Measurements from ENCODE around the gene RFTN1.
A peak's percentile ranks its signal among the peaks of the same experiment; 100 is the strongest.
"Not testable (repeated sequence)": the region's sequence is repeated elsewhere in the genome, so short reads cannot be mapped to it uniquely, and the experiment has no call there.

RFTN1 gene

DNA sequence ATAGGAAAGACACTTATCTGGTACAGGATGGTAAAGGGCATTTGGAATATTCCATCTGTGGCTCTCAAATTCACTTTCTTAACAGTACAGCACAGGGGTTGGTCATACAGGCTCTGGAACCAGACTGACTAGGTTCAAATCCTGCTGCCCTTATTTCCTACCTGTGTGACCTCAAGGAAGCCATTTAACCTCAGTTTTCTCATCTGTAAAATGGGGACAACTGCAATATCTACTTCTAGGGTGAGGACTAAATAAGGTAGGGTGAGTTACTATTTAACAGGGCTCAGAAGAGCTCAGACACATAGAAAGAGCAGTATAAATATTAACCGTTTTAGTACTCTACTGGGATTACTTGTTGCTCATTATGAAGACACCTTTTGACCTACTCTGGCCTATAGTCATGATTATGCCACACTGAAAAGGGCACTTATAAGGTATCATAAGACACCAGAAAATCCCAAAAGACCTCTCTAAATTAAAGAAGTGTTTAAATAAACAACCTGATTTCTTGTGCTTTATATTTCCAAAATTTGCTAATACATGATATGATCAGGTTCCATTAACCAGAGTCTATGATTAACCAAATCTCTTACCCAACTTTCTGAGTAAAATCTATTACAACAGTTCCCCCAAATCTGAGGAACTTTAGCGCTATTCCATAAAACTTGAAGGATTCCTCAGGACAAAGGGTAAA lies 6.5 kb downstream of the RFTN1 start:
- no peak for DNase-seq

DNA sequence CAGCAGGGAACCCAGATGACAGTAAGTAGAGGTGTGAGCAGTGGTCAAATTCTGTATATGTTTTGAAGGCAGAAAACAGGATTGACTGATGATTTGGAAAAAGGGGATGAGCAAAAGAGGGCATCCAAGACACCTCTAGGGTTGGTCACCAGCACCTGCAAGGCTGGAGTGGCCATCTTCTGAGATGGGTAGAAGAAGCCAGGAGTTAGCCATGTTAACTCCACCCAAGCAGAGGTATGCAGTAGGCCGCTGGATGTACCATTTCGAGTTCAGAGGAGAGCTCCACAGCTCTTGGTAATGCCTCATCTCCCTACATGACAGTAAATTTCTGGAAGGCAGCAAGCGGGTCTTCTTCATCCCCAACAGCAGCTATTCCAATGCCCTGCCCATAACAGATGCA lies 7.0 kb downstream of the RFTN1 start:
- DNase-seq = no peak

DNA sequence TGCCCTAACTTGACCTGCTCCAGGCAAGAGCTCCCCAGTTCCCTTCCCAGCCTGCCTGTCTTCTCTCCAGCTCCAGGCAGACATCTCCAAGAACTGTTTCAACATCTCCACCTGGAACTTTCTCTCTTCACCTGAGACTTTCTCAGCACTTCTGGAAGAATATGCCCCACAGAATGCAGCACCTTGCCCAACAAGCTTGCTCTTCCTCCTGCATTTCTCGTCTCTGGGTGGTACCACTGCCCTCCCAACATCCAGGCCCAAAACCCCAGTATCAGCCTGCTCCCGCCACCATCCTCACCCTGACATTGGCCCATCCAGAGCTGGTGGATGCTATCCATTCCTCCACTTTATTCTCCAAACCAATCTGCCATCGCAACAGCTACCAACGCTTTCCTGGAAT lies 8.8 kb downstream of the RFTN1 start:
- no peak for DNase-seq

DNA sequence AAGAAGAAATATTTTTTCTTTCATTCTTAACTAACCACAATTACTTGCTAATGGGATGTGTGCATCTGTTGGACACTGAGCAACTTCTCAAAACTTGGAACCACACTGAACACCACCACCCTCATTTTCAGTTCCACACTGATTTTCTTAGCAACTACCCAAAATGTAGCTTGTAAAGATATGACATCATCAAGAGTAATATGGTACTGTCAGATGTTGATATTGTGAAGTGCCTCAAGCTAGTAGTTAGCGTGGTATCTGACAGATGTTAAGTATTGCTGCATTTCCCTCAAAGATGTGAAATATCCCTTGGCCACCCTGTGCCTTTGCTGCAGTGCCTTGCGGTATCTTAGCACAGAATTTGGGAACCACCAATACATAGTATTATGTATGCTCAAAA lies 9.3 kb downstream of the RFTN1 start:
- DNase-seq = no peak

DNA sequence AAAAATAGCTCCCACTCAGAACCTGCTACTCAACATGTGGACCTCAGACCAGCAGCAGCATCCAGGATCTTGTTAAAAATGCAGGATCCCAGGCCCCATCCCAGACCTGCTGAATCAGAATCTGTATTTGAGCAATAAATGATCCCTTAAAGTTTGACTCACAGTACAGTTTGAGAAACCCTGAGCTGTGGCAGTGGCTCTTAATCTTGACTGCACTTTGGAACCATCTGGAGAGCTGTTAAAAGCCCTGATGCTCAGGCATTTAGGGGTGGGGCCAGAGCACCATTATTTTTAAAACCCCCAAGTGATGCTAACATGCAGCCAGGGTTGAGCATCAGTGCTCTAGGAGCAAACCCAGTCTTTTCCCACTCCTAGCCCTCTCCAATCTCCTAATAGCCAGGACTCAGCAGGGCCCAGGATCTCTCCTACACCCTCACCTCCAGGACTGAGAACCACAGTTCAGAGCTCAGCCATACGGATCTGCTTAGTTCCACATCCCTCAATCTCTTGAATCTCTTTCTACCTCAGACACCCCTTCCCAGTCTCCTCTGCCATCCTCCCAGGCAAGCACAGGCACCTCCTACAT lies 10.2 kb downstream of the RFTN1 start:
- no peak for DNase-seq

DNA sequence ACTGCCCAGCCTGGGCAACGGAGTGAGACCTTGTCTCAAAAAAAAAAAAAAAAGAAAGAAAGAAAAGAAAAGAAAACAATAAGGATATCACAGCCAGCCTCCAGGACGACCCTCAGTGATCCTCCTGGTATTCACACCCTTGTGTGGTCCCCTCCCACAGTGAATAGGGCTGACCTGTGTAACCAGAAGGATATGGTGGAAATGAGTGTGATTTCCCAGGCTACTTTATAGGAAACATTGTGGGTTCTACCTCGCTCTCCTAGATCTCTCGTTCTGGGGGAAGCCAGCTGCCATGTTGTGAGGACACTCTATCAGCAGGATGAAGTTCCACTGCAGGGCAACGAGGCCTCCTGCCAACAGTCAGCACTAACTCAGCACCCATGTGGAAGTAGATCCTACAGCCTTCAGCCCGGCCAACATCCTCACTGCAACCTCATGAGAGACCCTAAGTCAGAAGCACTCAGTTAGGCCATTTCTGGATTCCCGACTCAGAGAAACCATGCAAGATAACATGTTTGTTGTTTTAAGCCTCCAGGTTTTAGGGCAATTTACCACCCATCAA lies 11.1 kb downstream of the RFTN1 start:
- DNase-seq = no peak

DNA sequence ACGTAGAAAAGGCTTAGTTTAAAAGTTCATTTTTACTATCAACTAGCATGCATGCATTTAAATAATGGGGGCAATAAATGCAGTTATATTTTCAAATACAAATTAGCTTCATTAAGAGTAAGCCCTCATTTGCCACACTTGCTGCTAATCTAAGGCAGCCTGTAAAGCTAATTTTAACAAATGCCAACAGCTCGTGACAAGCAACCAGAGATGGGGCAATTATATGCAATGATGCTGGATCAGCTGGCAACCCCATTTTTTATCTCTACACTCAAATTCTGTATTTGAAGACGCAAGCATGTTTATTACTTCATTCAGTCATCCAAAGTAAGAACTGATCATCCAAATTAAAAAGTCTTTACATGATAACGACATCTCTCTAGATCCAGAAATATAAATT lies 12.1 kb downstream of the RFTN1 start:
- no peak for DNase-seq

DNA sequence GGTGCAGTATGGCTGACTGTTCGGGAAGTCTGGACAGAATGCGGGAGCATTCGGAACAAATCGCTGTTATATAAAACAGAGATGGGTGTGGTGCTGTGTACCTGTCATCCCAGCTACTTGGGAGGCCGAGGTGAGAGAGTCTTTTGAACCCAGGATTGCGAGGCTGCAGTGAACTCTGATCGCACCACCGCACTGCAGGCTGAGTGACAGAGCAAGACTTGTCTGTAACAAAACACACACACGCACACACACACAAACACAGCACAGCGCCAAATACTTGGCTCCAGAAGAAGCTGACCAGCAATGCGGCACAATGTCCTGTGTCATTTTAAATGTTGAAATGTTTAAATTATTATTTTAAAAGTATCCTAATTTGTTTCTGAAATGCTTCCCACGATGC lies 12.6 kb downstream of the RFTN1 start:
- DNase-seq = no peak

DNA sequence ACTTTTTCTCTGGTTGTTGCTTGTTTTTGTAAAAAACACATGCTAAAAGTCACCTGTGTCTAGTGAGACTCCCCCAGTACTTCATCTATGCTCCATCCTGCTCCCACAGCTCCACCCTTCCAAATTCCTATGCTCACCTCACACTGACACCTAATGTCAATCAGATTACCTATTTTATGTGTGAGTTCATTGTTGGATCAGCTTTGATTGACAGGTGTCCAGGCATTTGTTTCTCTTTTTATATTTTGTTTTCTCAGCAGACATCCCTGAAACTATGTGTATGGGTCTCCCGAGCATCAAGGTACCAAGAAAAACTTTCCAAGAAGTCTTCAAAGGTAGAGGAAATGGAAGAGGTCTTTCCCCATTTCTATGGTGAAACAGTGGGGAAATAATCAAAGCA lies 13.4 kb downstream of the RFTN1 start:
- no peak for DNase-seq

DNA sequence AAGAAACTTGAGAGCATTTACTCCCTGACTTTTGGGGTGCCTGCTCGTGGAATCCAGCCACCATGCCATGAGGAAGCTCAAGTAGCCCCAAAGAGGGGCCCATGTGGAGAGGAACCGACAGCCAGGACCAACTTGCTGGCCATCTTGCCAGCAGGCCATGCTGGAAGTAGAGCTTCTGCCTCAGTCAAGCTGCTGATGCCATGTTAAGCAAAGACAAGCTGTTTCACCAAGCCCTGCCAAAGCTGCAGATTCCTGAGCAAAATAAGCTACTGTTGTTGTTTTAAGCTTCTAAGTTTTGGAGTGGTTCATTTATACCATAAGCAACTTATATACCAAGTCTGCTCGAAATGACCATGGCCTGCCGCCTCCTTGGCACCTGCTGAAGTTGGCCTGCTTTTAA lies 14.1 kb downstream of the RFTN1 start:
- DNase-seq = no peak

DNA sequence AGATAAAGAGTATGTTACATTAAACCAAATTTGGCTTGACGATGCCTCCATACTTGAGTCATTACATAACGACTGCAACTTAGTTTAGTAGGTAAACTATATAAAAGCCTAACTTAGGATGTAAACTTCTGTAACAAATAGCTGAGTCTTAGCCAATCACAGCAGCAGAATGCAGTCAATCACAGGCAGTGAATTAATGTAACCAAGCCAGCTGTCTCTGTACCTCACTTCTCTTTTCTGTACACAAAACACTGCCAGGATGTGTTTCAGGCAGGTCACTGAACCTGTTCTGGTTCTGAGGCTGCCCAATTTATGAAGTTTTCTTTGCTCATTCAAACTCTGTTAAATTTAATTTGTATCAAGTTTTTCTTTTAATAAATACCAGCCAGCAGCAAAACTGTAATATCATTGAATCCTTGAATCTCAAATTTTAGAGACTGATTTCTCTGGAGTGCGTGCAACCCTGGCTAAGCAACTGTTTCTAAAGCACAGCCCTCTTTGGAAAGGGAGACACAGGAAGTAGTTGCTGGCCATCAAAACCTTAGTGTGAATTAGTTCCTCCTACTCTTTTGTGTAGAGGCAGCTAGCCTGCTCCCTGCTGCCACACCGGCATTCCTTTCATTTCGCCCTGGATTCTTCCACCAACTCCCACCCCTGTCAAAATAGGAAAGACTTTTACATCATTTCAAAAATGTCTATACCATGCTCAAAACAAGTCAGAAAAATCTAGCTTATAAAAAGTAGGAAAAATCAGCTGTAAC lies 15.2 kb downstream of the RFTN1 start:
- no peak for DNase-seq

DNA sequence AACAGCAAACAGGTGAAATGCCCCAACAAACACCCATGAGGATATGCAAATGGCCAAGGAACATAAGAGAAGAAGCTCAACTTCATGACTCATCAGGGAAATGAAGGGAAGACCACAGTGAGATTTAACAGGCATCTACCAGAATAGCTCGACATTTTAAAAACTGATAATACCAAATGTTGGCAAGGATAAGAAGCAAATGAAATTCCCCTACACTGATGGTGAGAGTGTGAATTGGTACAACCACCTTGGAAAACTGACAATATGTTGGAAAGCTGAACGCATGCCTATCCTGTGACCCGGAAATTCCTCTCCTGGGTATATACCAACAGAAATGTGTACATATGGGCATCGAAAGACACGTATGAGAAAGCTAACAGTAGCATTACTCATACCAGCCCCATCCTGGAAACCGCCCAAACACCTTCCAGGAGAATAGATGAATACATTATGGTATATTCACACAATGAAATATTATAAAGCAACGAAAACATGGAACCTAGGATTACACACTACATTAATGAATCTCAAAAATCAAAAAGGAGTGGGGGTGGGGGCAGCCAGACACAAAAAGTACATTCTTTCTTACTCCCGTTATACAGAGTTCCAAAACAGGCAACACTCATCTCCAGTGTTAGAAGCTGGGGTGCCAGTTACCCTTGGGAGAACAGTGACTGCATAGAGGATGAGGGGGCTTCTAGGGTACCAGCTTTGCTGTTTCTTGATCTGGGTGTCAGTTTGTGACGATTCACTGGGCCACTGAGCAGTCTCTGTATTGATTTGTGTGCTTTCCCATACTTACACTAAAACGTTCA lies 16.9 kb downstream of the RFTN1 start:
- DNase-seq = peak; percentile 40

DNA sequence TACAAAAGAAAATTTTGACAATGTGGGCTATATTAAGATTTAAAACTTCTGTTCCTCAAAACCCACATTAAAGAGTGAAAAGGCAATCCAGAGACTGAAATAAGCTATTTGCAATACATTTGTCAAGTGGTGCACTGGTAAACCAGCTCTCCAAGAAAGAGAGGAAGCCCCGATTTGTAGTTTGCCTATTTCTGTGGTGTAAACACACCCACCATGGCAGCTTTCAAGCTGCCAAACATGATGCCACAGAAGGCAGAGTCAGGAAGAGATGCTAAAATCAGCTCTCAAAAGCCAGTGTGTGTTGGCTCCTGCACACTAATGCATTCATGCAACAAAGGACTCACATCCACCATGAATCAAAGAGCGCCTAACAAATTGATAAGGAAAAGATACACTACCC lies 17.5 kb downstream of the RFTN1 start:
- no peak for DNase-seq

DNA sequence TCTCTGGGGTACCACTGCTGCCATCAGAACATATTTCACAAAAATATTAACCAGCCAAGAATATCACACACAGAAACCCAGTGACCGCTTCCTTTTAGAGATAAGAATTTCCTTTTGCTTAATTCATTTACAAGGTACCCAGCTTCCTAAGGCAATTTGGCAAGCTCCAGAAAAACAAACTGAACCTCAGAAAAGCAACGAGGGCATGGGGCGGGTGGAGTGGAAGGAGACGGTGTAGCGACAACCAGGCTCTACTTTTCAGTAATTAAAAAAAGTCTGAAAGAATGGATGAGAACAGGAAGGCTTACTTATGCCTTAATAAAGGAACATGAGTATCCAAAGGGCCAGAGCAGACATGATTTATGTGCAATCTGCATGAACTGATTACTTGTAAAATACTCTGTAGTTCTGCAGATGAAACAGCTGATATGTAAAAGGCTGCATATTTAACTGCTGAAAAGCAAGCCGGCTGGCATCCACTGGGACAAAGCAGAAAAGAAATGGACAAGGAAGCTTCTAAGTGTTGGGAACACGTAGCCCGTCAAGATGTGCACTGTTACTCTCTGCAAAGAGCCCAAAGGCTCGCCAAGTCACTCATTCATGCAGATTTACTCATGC lies 18.6 kb downstream of the RFTN1 start:
- DNase-seq = no peak

DNA sequence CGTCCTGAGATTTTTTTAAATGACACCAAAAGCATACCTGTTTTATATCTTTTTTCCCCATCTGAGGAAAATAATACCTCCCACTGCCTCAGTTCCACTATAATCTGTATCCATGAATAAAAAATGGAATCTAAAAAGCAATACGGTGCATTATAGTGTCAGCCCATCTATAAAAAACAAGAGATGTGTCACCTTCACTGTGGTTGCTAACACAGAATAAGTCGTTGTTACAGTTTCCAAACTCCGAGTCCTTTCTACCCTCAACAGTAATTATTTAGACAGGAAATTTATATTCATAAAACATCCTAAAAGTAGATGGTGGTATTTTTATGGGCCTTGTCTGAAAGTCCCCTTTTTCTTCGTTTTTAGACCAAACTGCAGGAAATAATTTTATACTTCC lies 19.4 kb downstream of the RFTN1 start:
- DNase-seq = no peak

DNA sequence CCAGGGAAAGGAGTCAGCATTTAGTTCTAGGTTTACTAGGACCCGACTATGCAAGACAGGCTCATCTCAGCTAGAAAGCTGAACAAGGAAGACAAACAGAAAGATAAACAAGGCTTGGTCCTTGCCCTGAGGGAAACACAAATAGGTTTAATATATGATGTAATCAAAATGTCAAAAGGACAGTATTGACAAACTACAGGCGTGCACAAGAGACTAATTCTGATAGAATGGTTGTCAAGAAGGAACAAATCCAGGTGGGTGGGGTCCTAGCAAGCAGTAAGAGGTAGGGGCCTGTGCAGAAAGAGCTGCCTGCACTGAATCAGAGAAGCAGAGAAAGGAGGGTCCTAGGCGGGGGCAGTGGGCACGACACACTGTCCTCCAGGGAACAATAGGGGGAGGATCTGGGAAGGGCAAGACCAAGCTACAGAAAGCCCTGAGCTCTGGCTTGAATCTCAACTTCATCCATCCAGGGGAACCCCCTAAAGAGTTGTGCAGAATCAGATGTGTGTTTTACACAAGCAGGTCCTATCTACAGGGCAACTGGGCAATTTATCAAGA lies 23.4 kb downstream of the RFTN1 start:
- DNase-seq = no peak

DNA sequence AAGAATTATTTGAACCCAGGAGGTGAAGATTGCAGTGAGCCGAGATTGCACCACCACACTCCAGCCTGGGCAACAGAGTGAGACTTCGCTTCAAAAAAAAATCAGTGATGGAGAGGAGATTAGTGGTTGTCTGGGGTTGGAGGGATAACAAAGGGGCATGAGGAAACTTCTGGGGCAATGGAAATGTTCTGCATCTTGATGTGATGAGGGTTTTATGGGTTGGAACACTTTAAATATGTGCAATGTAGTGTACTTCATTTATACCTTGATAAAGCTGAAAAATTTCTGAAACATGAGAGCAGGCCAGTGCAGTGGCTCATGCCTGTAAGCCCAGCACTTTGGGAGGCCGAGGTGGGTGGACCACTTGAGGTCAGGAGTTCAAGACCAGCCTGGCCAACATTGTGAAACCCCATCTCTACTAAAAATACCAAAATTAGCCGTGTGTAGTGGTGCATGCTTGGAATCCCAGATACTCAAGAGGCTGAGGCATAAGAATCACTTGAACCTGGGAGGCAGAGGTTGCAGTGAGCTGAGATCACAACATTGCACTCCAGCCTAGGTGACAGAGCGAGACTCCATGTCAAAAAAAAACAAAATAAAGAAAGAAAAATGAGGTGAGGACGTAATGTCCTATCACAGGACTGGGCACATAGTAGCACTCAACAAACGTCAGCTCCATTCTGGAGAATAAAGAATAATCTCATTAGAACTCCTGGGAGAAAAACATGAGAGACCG lies 24.0 kb downstream of the RFTN1 start:
- not testable (repeated sequence) for DNase-seq

DNA sequence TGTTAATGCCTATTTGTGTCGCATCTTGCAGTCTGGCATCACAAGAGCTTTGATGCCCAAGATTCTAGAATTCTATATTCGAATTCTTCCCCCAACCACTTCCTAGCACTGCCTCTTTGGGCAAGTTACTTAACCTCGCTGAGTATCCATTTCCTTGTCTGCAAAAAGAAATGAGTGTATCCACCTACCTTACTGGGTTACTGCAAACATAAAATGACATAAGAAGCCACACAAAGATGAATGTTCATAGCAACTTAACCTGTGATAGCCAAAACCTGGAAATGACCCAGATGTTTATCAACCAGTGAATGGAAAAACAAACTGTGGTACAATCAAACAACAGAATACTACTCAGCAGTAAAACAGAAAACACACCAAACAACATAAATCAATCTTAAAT lies 24.9 kb downstream of the RFTN1 start:
- no peak for DNase-seq

DNA sequence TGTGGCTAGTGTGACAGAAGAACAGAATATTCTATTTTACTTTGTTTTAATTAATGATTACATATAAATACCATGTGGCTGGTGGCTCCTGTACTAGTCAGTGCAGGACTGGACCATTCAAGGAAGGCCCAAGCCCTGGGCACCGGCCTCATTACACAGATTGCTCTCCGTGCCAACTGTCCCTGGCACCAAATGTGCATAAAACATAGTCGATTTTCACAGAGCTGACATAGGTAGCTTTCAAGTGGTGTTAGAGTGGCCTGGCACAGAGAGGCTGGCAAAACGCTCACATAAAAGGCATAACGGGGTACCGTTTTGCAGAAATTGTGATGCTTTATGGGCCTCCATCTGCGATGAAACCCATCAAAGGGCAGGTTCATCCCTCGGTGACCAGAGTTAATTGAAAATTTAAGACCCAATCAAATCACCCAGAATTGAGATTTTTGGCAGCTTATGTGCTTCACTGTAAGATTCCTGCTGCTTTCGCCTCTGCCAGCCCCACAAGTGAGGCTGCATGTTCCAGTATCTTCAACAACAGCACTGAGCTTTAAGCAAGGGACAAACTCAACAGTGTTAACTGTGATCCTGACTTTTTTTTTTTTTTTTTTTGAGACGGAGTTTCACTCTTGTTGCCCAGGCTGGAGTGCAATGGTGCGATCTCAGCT lies 25.9 kb downstream of the RFTN1 start:
- DNase-seq = no peak

DNA sequence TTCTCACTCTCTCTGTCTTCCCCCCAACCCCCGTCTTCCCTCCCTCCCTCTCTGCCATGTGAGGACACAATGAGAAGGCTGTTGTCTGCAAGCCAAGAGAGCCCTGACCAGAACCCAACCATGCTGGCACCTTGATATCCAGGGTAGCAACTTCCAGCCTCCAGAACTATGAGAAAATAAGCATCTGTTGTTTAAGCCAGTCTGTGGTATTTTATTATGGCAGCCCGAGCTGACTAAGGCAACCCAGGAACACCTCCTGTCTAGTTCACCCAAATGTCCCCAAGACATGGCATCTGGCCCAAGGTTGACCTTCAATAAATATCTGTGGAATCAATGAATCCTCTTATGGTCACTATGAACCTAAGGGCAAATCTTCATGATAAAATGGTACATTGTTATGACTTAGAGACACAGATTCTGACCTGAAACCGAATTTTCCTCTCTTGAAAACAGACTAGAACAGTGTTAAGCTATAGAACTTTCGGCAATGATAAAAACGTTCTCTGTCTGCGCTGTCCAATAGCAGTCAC lies 26.5 kb downstream of the RFTN1 start:
- DNase-seq = no peak

DNA sequence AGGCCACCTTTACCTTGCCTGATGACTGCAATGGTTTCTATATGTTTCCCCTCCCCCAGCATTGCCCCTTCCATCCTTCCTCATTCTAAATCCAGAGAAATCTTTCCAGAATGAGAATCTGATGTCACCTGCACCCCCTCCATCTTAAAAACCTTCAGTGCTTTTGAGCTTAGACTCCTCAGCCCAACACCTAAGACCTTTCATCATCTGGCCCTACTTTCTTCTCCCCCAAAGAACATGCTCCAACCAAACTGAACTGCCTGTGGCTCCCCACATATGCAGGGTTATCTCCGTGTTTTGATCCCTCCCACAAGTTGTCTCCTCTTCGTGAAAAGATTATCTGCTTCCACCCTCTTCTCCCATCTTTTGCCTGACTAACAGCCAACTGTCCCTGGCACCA lies 27.3 kb downstream of the RFTN1 start:
- DNase-seq = no peak
